GM12873 (cell line): ENCODE results near the gene SETX.

Experiments
- CTCF ChIP-seq: IDR thresholded peaks from 2 replicates; pipeline ENCODE4 v1.5.1; 2012; ENCODE audit warnings: low read depth, mild to moderate bottlenecking, moderate library complexity, low read length, control low read depth; ENCODE audit not compliant: insufficient read depth; ENCODE audit errors: missing control alignments

Gene SETX

DNA sequence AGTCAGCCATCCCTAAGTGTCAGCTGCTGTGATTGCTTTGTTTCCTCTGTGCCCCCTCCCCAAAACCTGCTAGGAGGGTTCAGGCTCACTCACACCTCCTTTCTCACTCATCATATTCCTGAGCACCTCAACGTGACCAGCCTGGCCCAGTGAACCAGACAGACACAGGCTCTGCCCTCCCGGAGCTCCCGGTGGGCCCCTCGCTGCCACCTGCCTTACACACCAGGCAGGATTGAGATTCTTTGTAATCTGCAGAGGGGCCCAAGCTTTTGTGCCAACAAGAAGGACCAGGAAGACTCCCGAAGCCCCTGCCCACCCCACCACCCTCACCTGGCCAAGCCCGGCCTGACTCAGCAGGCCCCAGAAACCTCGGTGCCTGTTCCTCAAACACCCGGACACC is 105.1 kb downstream of the SETX start:
- TF ChIP-seq CTCF = no peak

DNA sequence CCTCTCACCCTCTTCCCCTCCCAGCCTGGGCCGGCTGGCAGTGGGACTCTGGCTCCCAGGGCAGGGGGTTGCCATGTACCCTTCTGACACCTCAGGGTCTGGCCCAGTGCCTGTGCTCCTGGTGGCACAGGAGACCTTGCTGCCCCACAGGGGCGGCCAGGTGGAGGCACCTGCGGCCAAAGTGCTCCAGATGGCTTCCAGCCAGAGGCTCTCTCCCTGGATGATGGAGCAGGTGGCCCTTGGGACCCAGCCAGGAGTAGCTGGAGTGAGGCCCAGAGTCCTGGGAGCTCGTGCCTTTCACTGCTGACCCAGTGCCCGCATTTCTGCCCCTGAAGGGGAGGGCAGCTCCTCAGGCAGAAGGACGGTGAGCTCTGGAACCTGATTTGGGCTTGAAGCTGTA is 105.7 kb downstream of the SETX start:
- no peak for TF ChIP-seq CTCF

DNA sequence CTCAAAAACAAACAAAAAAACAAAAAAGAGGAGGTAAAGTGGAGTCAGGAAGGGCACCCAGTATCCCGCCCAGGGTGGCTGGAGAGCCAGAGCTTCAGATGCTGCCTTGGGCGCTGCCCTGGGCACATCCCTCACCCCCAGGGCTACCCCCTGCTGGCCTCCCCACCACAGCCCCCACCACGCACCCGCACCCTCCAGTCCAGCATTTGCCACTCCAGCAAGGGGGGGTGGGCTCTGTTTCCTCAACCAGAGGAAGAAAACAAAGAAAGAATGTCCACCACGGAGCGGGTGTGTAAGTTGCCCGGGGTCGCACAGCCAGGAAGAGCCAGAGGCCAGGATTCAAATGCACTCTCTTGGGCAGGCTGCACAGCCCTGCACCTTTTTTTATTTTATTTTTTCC is 106.8 kb downstream of the SETX start:
- TF ChIP-seq CTCF = no peak

DNA sequence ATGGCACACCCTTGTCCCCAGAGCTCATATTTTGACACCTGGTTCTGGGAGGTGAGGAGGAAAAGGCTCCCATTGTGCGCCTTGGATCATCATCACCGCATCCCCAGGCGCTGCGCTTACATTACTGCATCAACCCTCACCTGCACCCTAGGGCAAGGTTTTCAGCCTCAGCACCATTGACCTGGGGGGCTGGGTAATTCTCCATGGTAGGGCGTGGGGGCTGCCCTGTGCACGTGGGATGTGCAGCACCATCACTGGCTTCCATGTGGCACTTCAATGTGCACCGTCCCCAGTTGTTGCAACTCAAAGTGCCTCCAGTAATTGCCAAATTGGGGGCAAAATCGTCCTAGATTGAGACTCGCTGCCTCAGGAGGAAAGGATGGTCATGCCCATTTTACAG is 109.3 kb downstream of the SETX start:
- no peak for TF ChIP-seq CTCF

DNA sequence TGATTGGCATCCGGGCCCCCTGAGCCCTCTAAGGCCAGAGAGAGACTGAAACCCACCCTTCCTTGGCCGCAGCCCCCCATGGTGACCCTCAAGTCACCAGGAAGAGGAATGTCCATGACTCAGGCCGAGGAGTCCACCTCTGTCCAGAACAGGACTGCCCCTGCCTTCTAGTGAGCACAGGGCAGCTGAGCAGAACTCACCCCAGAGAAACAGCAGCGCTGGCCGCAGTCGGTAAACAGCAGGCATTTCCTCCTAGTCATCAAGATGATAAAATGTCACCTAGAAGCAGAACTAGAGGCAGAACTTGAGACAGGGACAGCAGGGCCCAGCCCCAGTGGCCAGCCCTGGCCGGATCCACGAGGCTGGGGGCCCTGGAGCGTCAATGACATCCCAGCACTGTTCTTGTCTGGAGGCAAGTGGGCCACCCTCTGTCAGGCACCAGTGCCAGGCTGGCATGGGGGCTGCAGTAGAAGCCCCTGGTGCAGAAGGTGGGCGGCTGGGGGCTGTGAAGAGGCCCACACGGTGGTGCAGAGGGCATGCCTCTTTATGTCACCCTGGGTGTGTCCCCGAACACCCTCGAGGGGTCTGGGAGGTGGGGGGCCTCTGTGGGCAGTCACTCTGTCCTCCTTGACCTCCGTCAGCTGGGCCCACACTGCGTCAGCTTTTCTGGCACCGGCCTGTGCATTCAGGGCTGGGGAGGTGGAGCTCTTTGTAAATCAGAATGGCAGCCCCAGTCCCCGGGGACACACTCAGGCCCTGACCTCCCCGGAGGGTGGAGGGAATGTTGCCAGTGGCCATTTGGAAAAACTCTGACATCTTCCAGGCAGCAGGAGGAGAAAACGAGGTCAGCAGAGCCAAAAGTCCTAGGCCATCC is 110.0 kb downstream of the SETX start:
- TF ChIP-seq CTCF = no peak

DNA sequence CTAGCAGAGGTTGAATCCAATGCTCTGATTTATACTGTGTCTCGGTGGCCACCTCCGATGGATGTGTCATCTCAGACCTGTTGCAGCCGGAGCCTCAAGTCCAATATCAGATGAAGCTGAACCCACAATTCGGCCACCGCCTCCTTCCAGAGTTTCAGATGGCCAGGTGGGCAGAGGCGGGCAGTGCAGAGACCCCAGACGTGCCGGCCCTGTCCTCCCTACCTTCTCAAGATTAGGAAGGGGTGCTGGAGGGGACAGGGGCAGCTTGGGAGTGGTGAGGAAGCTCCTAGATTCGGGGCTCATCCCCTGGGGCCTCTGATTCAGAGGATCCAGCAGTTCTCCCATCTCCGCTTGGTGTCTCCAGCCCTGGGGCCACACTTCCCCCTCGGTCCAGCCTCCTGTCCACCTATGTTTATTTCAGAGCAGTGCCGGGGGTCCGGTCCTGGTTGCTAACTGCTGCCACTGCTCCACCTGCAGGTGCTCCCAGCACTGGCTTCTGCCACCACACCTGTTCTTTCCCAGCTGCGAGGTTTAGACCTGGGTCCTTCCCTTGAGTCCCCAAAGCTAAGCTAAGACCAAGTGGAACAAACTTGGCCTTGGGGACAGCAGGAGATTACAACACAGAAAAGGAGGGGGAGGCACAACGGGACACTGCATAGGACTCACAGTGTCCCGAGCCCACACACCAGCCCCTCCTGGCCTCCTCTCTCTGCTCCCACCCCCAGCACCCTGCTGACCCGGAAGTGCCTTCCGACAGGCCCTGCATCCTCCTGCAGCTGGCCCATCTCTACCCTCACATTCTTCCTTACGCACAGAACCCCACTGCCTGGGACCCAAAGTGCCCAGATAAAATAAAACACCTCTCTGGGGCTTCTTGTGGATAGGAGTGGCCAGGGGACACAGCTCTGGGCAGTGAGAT is 111.4 kb downstream of the SETX start:
- TF ChIP-seq CTCF = no peak

- TF ChIP-seq CTCF = peak; percentile 14
Measured at GRCh38 chr9:132242621-132243155, 112.1 kb downstream of the SETX start.
